Activated T-cell treated with anti-CD3 and anti-CD28 coated beads, Interleukin-2, amount 50 U/mL, for 72 hours (primary cell): ENCODE measurements around the gene LYZL2. TPM values are rescaled to one million over a fixed set of nuclear protein-coding genes. Genes with fewer than 3 reads are reported as not detected.
"Not testable (repeated sequence)": the region's sequence is repeated elsewhere in the genome, so short reads cannot be mapped to it uniquely, and the experiment has no call there.

Experiments used
- ATAC-seq, 2 donors: fragments of 150-1000 bp; cut with Tn5 transposase; replicated peaks in 1 of 2; 2 replicates each; pipeline ENCODE4 v1.10.0; 2021; ENCODE audit warnings: moderate library complexity in 2 of 2, mild to moderate bottlenecking in 1 of 2
- DNase-seq, 2 donors: peaks; one replicate each; pipeline ENCODE4 v3.0.0; 2021 to 2022; ENCODE audit warnings: mixed read lengths in 1 of 2
- H3K27ac Mint-ChIP-seq: one replicate; pipeline ENCODE4 v1.8.0; 2022; ENCODE audit warnings: mild to moderate bottlenecking, moderate library complexity, mixed read lengths
- H3K27me3 Mint-ChIP-seq: one replicate; pipeline ENCODE4 v1.8.0; 2022; ENCODE audit warnings: low read depth, mixed read lengths
- H3K36me3 Mint-ChIP-seq, 2 donors: one replicate each; pipeline ENCODE4 v1.8.0; 2022; ENCODE audit warnings: mixed read lengths in 2 of 2, mild to moderate bottlenecking in 1 of 2; ENCODE audit not compliant: insufficient read depth in 2 of 2
- H3K4me1 Mint-ChIP-seq: one replicate; pipeline ENCODE4 v1.8.0; 2022; ENCODE audit warnings: low read depth, mixed read lengths
- H3K4me3 Mint-ChIP-seq, 2 donors: one replicate each; pipeline ENCODE4 v1.8.0; 2022; ENCODE audit warnings: mild to moderate bottlenecking in 2 of 2, mixed read lengths in 2 of 2, moderate library complexity in 2 of 2
- H3K9me3 Mint-ChIP-seq, 2 donors: one replicate each; pipeline ENCODE4 v1.8.0; 2022; ENCODE audit warnings: mixed read lengths in 2 of 2
- total RNA-seq, 2 donors: library from RNA; stranded (reverse); gene quantifications; one replicate each; pipeline ENCODE4 v1.2.3, GENCODE V29; 2022

The LYZL2 gene
- total RNA-seq, 2 donors from 2014 or later: not detected

DNA sequence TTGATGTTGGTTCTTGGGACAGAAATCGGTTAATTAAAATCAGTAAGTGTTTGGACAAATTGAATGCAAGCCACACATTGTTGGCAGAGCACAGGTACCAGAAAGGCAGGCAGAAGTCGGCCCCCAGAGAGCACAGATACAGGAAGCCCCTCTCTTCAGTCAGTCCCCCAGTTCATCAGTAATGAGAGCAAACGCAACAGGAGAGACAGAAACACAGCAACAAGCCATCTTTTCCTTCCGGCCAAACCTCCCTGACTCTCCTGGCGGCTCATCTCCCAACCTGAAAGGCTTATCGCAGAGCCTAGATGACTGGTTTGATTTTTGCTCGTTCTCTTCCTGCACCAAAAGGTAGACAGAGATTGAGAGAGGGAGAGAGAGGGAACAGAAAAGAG is 32.1 kb downstream of the LYZL2 start:
- not testable (repeated sequence) for H3K4me1 Mint-ChIP-seq, H3K9me3 Mint-ChIP-seq, DNase-seq, ATAC-seq, H3K4me3 Mint-ChIP-seq, H3K36me3 Mint-ChIP-seq, H3K27ac Mint-ChIP-seq
- peaks cover 19% of the 10 kb centered on the region for H3K27me3 Mint-ChIP-seq

GRCh38 chr10:30596493-30597432 is 32.8 kb downstream of the LYZL2 start:
- H3K27ac Mint-ChIP-seq, H3K36me3 Mint-ChIP-seq, H3K4me1 Mint-ChIP-seq, H3K9me3 Mint-ChIP-seq, DNase-seq, H3K4me3 Mint-ChIP-seq: not testable (repeated sequence)
- peaks cover 19% of the 10 kb centered on the region for H3K27me3 Mint-ChIP-seq
- peak in 1 of 2 donors; percentile 45 for ATAC-seq

DNA sequence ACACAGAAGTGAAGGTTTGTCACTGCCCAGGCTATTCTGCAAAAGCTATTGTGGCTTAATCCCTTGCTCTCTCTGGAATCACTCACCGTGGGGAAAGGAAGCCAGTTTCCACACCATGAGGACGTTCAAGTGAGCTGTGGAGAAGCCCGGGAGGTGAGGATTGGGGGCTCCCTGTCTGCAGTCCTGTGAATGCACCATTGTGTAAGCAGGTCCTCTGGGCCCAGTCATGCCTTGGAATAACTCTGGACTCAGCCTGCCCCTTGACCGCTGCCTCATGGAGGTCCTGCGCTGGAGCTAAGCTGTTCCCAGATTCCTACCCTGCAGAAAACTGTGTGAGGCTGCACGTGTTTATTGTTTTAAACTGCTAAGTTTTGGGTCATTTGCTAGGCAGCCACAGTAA is 33.5 kb downstream of the LYZL2 start:
- Mint-ChIP-seq H3K27me3 (peaks cover 19% of the 10 kb centered on the region), H3K36me3 (no peaks in the 10 kb centered on the region), H3K9me3 (no peaks in the 10 kb centered on the region), H3K4me3 (no peak overlapping the region), H3K4me1 (no peaks in the 10 kb centered on the region), H3K27ac (no peak overlapping the region)
- ATAC-seq (no peak), DNase-seq (no peak)

- H3K4me3 Mint-ChIP-seq: no peak overlapping the region
- H3K27me3 Mint-ChIP-seq: peaks cover 19% of the 10 kb centered on the region
- DNase-seq (no peak), ATAC-seq (no peak)
- no peaks in the 10 kb centered on the region for H3K4me1 Mint-ChIP-seq
- H3K9me3 Mint-ChIP-seq: no peaks in the 10 kb centered on the region
- H3K36me3 Mint-ChIP-seq: no peaks in the 10 kb centered on the region
- H3K27ac Mint-ChIP-seq: no peak overlapping the region
These were observed 35.5 kb downstream of the LYZL2 start for GRCh38 chr10:30594077-30594476.

GRCh38 chr10:30592770-30593169 is 36.8 kb downstream of the LYZL2 start:
- H3K27me3 Mint-ChIP-seq: peaks cover 19% of the 10 kb centered on the region
- H3K36me3 Mint-ChIP-seq, H3K4me1 Mint-ChIP-seq, H3K27ac Mint-ChIP-seq, DNase-seq, H3K9me3 Mint-ChIP-seq, ATAC-seq, H3K4me3 Mint-ChIP-seq: not testable (repeated sequence)

GRCh38 chr10:30591249-30591670 is 38.3 kb downstream of the LYZL2 start:
- ATAC-seq: peak; percentile 54 to 62
- Mint-ChIP-seq H3K36me3 (no peaks in the 10 kb centered on the region), H3K4me3 (no peak overlapping the region), H3K4me1 (peaks cover 4% of the 10 kb centered on the region), H3K9me3 (no peaks in the 10 kb centered on the region), H3K27ac (no peak overlapping the region), H3K27me3 (peaks cover 19% of the 10 kb centered on the region)
- peak; percentile 8 to 41 for DNase-seq

GRCh38 chr10:30589441-30589840 is 40.1 kb downstream of the LYZL2 start:
- no peak for DNase-seq
- Mint-ChIP-seq H3K36me3 (no peaks in the 10 kb centered on the region), H3K27ac (no peak overlapping the region), H3K4me3 (no peak overlapping the region), H3K4me1 (peaks cover 4% of the 10 kb centered on the region), H3K27me3 (peaks cover 10% of the 10 kb centered on the region), H3K9me3 (no peaks in the 10 kb centered on the region)
- no peak for ATAC-seq

DNA sequence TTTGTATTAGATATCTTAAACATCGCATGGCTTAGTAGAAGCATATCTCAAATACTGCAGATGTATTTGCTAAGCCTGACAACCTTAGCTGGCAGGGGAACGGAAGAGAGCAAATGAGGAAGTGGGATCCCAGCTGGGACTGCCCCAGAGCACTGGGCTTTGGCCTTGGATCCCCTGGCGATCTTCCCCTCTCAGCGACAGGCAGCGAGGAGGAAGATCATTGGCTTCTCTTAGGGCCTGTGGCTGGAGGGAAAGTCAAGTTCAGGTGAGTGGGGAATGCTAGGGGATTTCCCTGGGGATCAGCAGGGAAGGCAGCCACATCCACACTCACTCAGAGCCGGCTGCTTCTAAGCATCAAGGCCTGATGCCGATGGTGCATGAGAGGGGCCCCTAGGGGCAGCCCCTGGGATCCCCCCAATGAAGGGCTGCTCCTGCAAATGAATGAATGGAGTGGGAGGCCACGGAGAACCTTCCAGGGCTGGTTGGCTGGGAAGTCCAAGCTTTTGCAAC is 42.0 kb downstream of the LYZL2 start:
- Mint-ChIP-seq H3K27me3 (no peaks in the 10 kb centered on the region), H3K4me1 (peaks cover 12% of the 10 kb centered on the region), H3K36me3 (no peaks in the 10 kb centered on the region), H3K4me3 (no peak overlapping the region), H3K27ac (no peak overlapping the region), H3K9me3 (no peaks in the 10 kb centered on the region)
- DNase-seq: no peak
- no peak for ATAC-seq

DNA sequence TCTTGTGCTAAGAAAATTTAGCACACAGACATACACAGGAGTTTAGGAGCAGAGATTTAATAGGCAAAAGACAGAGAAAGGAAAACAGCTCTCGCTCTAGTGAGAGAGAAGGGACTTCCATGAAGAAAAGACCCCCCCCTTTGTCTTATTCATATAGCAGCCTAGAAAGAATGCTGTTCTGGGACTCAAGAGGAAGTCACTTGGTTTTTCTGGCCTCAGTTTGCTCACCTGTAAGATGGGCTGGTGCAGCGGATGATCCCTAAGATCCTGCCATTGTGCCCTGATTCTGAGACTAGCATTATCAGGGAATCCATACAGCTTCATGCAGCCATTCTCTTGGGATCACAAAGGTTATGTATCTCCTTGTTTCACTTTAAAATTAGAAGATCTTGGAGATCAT is 42.7 kb downstream of the LYZL2 start:
- Mint-ChIP-seq H3K4me1 (peaks cover 12% of the 10 kb centered on the region), H3K9me3 (no peaks in the 10 kb centered on the region), H3K27ac (no peak overlapping the region), H3K36me3 (no peaks in the 10 kb centered on the region), H3K4me3 (no peak overlapping the region), H3K27me3 (no peaks in the 10 kb centered on the region)
- DNase-seq: no peak
- no peak for ATAC-seq

DNA sequence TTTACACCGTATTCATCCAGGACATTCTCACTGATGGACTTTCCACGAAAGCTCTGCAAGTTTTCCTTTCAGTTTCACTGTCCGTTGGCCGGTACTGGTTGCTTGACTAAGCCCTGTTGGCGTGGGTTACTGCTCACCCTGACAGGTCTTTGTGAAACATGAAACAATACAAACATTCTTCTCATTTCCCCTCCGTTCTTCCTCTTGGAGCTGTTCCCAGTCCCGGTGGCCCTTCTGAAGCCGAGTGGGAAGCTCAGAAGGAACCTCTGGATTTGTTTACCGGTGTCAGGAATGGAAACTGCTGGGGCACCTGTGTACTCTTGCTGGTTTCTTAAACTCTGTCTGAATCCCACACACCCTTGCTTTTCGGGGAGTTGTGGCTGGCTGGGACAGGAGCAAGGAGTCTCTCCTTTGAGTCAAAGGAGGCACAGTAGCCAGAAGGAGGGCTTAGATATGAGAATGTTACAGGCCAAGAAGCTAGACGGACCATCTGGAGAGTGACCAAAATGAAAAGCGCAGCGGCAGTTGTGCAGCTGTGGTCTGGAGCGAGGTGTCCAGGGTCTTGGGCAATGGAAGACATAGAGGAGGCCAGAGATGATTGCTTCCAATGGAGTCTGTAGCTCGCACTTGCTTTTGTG is 45.7 kb downstream of the LYZL2 start:
- no peaks in the 10 kb centered on the region for H3K36me3 Mint-ChIP-seq
- H3K27me3 Mint-ChIP-seq: peaks cover 7% of the 10 kb centered on the region
- peak; percentile 22 to 32 for ATAC-seq
- no peaks in the 10 kb centered on the region for H3K9me3 Mint-ChIP-seq
- H3K4me1 Mint-ChIP-seq: peaks cover 12% of the 10 kb centered on the region
- peak overlapping the region in 1 of 2 donors; percentile 77 for H3K4me3 Mint-ChIP-seq
- peak in 1 of 2 donors; percentile 4 for DNase-seq
- peak overlapping the region; percentile 9 for H3K27ac Mint-ChIP-seq

GRCh38 chr10:30581779-30582380 is 47.7 kb downstream of the LYZL2 start:
- H3K9me3 Mint-ChIP-seq: no peaks in the 10 kb centered on the region
- no peak for ATAC-seq
- no peak overlapping the region for H3K4me3 Mint-ChIP-seq
- H3K27me3 Mint-ChIP-seq: peaks cover 7% of the 10 kb centered on the region
- no peaks in the 10 kb centered on the region for H3K36me3 Mint-ChIP-seq
- peaks cover 8% of the 10 kb centered on the region for H3K4me1 Mint-ChIP-seq
- DNase-seq: peak; percentile 21 to 35
- H3K27ac Mint-ChIP-seq: no peak overlapping the region

DNA sequence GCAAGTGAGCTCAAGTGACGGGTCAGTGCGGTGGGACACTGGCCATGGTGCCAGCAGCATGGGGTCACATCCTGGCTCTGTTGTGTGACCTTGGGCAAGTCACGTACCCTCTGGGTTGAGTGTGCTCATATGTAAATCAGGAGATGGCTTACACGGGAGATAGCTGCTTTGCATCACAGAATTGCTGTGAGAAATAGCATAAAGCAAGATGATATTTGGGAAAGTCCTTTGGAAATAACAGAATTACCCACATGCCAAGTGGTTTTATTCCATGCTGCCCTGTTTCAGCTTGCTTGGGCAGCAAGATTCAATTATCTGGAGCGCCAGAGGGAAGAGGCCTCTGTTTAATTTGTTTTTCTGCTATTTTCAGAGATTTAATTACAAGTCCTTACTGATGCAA is 48.9 kb downstream of the LYZL2 start:
- DNase-seq: no peak
- no peak for ATAC-seq
- no peak overlapping the region for H3K27ac Mint-ChIP-seq
- peaks cover 8% of the 10 kb centered on the region for H3K4me1 Mint-ChIP-seq
- peaks cover 14% of the 10 kb centered on the region for H3K27me3 Mint-ChIP-seq
- no peaks in the 10 kb centered on the region for H3K36me3 Mint-ChIP-seq
- H3K4me3 Mint-ChIP-seq: no peak overlapping the region
- H3K9me3 Mint-ChIP-seq: no peaks in the 10 kb centered on the region

GRCh38 chr10:30580241-30580640 is 49.3 kb downstream of the LYZL2 start:
- Mint-ChIP-seq H3K4me1 (peaks cover 8% of the 10 kb centered on the region), H3K27ac (no peak overlapping the region), H3K36me3 (no peaks in the 10 kb centered on the region), H3K27me3 (peaks cover 14% of the 10 kb centered on the region), H3K4me3 (no peak overlapping the region), H3K9me3 (no peaks in the 10 kb centered on the region)
- no peak for DNase-seq
- no peak for ATAC-seq
